Measurements from ENCODE around the gene WNT7A.

WNT7A gene

DNA sequence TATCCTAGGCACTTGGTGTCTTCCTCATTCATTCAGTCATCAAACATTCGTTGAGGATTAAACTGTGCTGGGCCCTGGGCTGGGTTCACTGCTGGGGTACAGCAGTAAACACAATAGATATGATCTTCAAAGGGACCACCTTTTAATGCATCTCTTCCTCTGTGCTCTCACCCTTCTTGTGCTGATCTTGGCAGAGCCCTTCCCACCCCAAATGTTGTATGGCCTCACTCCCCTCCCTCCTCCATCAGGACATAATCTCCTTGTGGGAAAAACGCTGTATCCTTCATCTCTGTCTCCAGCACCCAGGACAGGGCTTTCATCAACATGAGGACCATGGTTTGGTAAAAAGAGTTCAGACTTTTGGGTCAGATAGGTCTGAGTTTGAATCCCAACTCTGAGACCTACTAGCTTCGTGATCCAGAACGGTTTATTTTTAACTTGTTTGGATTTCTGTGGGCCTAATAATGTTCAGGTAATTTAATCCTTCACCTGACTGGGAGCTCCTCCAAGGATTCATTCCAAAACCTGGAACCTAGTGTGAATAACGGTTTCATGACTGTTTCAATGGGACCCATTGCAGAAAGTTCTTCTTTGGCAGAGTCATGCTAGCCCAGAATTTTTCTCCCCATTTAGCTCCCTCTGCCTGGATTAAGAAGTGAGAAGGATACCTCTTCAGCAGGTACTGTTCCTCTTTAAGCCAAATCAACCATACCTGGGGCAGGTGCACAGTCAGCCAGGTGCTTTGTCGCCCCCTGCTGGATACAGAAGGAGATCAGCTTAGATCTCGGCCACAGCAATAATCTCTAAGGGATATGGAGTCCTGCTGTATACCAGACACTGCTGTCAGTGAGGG, 5.2 kb upstream of the WNT7A start:
- peak; percentile 72 for DNase-seq

DNA sequence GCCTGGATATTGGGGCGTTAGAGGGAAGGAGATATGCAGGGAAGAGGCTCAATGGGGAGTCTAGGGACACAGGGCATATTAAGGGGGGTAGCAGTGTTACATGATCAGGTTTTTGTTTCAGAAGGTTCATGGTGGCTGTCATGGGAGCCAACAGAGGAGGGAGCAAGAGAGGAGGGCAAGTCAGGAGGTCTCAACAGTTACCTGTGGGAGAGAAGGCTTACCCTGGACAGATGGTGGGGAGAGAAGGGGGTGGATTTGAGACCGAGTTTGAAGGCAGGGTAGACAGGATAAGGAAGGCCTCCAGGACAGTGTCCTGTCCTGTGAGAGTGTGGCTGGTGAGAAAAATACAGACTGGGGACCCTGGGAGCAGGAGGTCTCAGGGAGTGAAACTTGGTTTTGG, 3.8 kb upstream of the WNT7A start:
- DNase-seq: no peak

DNA sequence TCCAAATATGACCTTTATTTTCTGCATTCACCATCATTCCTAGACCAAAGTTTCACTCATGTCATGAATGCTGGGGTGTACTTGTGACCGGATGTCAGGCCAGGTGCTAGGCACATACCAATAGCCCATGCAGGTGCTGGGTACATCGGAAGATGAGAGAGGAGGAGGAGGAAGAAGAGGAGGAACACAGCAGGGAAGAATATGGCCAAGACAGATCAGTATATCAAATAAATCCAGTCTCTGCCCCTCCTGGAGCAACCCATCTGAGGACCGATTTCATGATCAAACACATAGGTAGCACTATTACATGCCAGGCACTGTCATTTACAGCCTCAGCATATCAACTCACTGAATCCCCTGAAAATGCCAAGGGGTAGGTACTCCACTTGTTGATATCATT, 3.0 kb upstream of the WNT7A start:
- no peak for DNase-seq

DNA sequence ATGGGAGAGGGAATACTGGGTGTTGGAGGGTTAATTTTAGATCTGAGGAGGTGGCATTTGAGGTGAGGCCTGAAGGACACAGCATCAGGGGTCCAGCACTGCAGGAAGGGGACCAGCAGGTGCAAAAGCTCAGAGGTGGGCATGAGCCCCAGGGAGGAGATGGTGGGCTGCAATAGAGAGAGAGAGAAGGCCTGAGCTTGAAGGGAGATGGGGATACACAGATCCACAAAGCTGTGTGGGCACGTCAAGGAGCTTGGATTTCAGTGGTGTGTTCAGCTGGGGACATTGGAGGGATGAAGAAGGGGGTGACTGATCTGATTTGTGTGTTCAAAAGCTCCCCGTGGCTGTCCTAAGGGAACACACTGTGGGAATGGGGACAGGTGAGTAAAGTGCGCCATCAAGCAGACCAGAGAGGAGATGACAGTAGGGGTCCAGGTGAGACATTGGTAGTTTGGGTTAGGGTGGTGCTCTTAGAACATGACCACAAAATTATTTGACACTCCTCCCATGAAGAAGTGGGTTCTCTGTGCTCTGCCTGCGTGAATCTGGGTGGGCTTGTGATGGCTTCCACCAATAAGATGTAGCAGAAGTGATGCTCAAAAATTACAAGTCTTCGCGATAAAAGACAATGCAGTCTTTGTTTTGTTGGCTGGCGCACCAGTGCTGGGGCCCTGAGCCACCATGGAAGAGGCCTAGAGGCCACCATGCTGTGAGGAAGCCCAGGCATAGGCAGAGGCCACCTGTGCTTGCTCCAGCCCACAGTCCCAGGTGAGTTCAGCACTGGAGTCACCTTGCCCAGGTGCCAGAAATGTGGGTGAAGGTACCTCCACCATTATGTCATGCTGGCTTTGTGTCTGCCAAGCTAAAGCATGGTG, 1.9 kb upstream of the WNT7A start:
- DNase-seq: no peak

DNA sequence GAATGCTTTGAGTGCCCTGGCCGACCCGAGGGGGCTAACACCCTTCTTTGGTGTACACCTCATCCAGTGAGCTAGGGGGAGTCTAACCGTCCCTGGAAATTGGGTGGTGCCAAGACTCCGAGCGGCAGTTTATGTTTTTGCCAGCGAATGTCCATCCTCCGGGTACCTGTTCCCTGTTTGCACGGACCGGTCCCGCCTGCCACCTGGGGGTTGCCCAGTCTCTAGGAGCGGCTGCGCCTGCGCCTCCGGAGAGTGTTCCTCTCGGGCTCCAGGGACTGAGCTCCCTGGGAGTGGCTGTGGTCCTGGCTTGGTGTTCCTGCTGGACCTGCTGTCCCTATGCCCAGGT, 913 bp upstream of the WNT7A start:
- DNase-seq: no peak

DNA sequence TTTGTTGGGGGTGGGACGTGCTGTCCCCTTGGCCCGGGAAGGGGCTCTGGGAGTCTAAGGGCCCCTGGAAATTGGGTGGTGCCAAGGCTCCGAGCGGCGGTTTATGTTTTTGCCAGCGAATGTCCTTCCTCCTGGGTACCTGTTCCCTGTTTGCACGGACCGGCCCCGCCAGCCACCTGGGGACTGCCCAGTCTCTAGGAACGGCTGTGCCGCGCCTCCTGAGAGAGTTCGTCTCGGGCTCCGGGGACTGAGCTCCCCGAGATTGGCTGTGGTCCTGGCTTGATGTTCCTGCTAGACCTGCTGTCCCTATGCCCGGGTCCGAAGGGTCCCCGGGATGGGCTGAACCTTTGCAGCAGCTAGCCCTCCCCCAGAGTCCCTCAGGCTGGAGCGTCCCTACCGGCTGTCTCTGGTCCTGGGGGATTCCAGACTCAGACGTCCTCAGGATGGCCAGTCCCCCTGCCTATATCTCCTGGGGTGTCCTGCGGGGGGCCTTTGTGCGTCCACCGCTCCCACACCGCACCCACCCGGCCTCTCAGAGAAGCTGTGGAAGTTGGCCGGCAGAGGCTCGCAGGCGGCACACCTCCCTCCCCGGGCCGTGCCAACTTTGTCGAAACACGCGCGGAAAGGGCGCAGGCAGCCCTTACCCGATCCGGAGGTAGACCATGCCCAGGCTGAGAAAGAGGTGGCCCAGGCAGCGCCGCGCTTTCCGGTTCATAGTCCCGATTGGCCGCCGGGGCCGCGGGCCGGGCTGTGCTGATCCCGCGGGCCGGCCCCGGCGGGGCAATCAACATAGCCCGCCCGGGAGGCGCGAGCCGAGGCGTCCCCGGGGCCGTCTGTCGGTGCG, 547 bp downstream of the WNT7A start:
- peak; percentile 8 for DNase-seq

DNA sequence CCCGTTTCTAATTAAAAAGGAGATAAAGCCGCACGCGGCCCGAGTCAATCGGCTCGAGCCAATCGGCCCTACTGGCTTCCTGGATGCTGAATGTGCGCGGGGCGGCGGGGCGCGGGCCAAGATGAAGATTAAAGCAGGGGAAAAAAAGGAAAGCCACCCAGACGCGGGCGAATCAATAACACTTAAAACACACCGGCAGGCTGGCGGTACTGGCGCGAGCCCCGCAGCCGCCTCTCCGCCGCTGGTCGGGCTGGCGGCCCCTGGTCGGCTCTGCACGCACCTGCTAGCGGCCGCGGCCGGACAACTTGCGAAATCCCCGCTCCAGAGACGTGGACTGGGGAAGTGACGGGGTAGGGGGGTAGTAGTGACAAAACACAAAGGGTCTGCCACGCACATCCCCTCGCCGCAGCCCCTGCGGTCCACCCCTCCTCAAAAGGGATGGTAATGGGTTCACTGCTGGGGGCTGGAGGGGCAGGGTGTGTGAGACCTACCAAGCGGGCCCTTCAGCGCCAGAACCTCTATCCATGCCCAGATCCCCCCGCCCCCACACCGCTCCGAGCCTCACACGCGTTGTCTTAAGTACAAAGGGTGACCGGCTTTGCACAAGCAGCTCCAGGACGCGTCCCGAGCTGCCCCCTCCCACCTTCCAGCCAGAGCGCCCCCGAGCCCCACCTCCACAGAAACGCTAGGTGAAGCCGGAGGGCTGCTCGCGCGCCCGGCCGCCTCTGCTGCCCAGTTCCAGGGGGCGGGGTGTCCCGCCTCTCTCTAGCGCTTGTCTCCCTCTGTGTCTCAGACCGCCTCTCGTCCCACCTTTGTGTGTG, 1.4 kb downstream of the WNT7A start:
- DNase-seq: no peak

DNA sequence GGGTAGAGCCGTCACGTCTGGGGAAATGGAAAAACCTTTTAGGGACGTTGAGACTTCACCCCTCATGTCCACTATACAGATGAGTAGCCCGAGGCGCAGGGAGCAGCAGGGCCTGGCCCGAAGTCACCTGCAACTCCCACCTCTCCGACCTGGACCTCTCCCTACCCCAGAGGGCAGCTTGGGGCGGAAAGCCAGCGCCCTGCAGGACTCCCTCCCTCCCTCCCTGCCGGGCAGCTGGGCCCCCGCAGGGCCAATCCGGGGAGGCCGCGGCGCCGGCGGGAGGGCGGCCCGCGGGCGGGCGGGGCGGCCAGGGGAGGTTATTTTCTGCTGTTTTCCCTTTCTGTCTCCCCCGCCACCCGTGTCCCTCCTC, 2.0 kb downstream of the WNT7A start:
- no peak for DNase-seq

DNA sequence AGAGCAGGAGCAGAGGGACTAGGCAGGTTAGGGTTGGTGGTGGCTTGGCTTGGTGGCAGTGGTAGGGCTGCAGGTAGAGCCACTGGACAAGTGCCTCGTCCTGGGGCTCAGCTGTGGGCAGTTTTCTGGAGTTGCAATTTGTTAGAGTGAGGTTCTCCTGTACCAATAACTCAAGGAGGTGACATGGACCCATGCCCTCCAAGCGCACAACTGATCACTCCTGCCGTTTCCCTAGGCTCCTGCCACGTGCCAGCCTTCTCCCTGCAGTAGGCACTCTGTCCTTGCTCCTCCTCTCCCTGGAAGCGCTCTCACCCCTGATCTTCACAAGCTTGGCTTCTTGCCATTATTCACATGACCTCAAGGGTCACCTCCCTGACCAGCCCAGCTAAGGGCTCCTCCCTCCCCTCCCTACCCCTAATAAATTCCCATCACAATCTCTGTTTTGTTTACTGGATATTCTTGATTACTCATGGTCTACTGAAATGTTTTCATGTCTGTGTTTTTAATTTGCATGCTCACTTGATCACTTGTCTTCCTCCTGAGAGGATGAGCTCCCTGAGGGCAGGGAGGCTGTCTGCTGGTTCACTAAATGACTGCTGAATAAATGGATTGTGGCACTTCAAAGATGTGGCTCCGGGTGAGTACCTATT, 3.3 kb downstream of the WNT7A start:
- no peak for DNase-seq

DNA sequence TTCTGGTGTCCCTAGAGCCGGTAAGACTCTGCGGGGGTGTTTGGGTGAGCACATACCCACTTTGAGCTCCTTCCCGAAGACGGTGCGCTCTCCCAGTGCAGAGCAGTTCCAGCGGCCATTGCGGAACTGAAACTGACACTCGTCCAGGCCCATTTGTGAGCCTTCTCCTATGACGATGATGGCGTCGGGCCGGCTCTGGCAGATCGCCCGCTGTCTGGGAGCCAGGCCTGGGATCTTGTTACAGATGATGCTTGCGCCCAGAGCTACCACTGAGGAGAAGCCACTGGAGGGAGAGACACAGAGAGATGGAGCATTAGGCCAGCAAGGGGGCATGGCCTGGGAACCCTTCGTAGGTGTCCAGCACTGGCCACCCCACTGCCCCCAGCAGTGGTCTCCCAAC, 5.0 kb downstream of the WNT7A start:
- DNase-seq: no peak

DNA sequence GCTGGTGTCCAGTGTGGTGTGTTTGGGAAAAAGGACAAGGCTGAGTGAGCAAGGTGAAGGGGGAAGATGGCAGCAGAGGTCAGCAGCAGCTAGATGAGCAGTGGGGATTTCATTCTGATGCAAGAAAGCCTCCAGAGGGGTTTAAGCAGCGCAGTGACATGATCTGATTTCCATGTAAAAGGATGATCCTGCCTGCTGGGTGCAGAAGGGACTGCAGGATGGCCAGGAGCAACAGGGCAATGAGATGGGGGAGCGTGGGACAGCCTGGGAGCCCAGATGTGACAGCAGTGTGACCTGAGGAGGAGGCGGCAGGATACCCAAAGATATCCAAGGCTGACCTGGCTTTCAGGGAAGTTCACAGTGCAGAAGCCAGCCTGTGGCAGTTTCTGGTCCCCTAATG, 6.1 kb downstream of the WNT7A start:
- no peak for DNase-seq

DNA sequence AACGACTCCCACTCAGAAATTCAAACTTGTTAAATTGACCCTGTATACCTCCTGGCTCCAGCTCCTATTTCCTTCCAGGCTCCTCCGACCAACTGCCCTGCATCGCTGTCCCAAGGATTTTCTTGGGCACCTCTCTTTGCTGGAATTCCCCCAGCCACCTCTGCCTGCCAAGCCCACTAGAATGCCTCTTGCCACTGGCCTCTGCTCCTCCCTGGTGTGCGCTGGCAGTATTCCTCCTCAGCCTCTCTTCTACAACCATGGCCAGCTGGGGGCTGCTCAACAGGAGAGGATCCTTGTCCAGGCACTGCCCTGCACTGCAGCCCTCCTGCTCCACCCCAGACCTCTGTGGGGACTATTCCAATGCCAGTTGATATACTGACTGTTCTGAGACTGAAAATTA, 7.4 kb downstream of the WNT7A start:
- no peak for DNase-seq

DNA sequence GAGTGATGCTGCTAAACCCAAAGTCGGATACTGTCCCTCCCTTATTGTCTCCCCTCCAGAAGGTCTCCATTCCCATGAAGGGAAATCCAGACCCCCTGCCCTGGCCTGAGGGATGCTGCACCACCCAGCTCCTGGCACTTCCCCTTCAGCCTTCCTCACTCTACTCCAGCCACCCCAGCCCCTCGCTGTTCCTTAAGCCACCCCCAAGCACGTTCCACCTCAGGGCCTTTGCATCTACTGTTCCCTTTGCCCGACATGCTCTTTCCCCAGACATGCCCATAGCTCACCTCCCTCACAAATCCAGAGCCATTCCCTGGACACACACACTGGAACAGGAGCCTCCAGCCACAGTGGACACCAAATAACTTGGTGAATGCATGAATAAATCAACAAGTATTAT, 8.1 kb downstream of the WNT7A start:
- no peak for DNase-seq

DNA sequence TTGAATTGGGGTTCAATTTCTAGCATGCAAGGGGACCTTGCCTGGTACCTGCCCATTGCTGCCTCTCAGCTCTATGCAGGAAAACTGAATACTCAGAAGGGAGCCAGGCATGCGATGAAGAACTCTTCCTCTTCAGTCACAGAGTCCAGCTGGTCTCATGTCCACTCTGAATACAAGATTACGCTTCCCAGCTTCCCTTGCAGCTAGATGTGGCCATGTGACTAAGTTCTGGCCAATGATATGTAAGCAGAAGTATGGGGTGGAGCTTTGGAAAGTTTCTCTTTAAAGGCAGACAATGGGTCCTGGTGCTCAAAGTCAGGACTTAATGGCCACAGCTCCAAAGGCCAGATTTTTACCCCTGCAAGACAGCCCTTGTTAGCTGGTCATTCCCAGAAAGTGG, 9.0 kb downstream of the WNT7A start:
- DNase-seq: no peak

DNA sequence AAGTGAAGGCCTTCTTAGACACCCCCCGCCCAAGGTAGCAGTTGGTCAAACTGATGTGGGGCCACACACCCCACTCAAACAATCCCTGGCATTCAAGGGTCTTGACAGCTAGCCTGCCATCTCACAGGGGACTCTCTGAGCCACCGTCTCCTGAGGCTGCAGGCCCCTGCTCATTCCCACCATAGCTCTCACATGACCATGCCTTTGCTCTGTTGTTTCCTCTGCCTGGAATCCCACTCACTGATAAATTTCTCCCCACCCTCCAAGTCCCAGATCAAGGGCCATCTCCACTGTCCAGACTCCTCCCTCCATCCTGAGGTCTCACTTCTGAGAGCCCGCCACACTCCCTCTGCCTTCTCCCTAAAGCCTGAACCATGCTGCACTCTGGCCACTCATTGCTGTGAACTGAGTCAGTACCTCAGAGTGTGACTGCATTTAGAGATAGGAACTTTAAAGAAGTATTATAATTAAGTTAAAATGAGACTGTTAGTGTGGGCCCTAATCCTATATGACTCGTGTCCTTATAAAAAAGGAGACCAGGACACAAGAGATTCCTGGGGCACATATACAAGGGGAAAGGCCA, 10.0 kb downstream of the WNT7A start:
- DNase-seq: no peak

DNA sequence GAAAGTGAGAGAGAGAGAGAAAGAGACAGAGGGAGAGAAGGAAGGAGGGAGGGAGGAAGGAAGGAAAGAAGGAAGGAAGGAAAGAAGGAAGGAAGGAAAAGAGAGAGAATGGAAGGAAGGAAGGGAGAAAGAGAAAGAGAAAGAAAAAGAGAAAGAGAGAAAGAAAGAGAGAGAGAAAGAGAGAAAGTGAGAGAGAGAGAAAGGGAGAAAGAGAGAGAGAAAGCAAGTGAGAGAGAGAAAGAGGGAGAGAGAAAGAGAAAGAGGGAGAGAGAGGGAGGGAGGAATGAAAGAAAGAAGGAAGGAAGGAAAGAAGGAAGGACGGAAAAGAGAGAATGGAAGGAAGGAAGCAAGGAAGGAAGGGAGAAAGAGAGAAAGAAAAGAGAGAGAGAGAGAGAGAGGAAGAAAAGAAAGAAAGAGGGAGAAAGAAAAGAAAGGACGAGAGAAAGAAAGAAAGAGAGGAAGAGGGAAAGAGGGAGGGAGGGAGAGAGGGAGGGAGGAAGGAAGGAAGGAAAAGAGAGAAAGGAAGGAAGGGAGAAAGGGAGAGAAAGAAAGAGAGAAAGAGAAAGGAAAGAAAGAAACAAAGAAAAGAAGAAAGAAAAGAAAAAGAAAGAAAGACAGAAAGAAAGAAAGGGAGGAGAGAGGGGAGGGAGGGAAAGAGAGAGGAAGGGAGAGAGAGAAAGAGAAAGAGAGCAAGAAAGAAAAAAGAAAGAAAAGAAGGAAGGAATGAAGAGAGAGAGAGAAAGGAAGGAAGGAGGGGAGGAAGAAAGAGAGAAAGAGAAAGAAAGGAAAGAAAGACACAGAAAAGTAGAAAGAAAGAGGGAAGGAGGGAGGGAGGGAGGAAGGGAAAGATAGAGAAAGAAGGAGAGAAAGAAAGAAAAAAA, 10.8 kb downstream of the WNT7A start:
- no peak for DNase-seq

DNA sequence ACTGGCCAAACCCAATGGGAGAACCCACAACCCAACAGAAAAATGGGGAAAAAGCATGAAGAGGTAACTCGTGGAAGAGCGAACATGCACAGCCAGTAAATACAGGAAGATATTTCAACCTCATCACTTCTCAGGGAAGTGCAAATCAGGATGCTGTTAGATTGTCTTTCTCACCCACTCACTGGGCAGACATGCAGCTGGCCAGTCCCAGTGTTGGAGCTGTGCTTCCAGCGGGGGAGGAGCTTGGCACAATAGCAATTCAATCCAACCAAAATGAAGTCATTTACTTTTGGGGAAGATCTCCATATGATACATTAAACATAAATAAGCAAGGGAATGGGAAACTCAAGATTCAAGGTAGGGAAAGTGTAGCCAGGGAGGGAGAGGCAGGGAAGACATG, 12.1 kb downstream of the WNT7A start:
- DNase-seq: no peak

DNA sequence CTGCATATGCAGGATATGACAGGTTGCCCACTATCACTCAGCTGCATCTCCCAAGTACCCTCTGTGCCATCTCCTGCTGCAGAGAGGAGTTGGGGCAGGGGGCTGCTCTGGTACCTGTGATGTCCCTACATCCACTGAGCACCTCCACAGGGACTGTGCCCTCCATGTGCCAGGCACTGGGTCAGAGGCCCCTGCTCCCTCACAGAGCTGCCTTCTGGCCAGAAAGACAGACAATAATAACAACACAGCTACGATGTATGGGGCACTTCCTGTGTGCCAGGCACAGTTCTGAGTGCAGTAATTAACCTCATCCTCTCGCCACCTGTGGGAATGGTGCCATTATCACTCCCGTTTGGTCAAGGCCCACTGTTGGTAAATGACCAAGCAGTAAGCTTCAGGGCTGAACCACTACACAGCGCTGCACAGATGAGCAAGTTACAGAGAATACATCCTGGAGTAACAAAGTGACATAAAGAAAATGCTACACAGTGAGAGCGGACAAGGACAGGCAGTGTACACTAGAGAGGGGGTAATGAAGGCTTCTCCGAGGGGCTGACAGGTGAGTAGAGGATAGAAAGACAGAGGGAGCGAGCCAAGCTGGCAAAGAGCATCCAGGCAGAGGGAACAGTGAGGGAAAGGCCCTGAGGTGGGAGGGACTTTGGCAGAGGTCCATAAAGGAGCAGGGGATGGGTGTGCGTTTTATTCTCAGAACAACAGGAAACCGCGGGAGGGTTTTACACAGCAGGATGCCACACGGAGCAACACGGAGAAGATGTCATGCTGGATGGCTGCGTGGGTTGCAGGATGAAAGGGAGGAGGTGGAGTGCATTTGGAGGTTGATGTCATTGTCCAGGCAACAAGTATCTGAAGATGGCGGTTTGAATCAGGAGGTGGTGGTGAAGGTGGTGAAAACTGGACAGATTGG, 13.6 kb downstream of the WNT7A start:
- peak; percentile 65 for DNase-seq

DNA sequence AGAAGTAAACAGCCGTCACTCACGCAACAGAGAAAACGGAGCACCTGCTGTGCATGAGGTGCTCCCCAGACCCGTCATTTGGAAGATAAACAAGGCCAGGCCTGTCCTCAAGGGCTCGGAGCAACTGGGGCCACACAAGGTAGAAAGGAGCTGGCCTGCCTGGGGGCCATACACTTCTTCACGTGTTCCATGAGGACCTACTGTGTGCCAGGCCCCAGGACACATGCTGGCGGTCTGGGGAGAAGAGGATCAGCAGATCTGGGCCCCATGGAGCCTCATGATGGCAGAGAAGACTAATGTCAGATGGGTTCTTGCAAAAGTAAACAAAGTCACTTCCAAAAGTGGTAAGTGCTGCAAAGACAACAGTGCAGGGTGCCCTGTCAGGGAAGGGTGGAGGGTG, 14.3 kb downstream of the WNT7A start:
- DNase-seq: no peak

Measured in CD4-positive, alpha-beta T cell treated with Interleukin-4 for 4 hours (primary cell).